WTC11 (cell line): ENCODE data around the gene EBF3. TPM values are rescaled to one million over a fixed set of nuclear protein-coding genes. Genes with fewer than 3 reads are reported as not detected.

Experiments used
- ATAC-seq: fragments of 200-7000 bp; cut with Tn5 transposase; 2 replicates; pipeline ENCODE4 v1.10.0; 2021; ENCODE audit warnings: mild to moderate bottlenecking, moderate library complexity
- CTCF ChIA-PET: fragments of 300-600 bp; sonication (Branson Sonifier 250); formaldehyde crosslinking; loops from one replicate; lab custom pipeline; 2021; ENCODE audit warnings: antibody characterized with exemption; lab: Charles Lee
- POLR2A ChIA-PET: fragments of 350-600 bp; sonication (Branson Sonifier 250); formaldehyde crosslinking; loops from one replicate; lab custom pipeline; 2021; ENCODE audit warnings: antibody characterized with exemption; lab: Charles Lee
- DNase-seq: peaks from one replicate; pipeline ENCODE4 v3.0.0; 2021; ENCODE audit warnings: low spot score
- H3K27ac Mint-ChIP-seq: 2 replicates; pipeline ENCODE4 v1.8.0; 2021; ENCODE audit warnings: mixed read lengths
- H3K27me3 Mint-ChIP-seq: 2 replicates; pipeline ENCODE4 v1.8.0; 2021; ENCODE audit warnings: low read depth, mild to moderate bottlenecking, moderate library complexity, mixed read lengths
- H3K36me3 Mint-ChIP-seq: 2 replicates; pipeline ENCODE4 v1.8.0; 2021; ENCODE audit warnings: mixed read lengths
- H3K4me1 Mint-ChIP-seq: 2 replicates; pipeline ENCODE4 v1.8.0; 2022; ENCODE audit warnings: mixed read lengths
- H3K4me3 Mint-ChIP-seq: 2 replicates; pipeline ENCODE4 v1.8.0; 2021; ENCODE audit warnings: mild to moderate bottlenecking, moderate library complexity, mixed read lengths
- H3K9me3 Mint-ChIP-seq: 2 replicates; pipeline ENCODE4 v1.8.0; 2021; ENCODE audit warnings: mixed read lengths
- EMX1 ChIP-seq: fragments of 250-450 bp; sonication (Bioruptor Pico); IDR thresholded peaks from 2 replicates; pipeline ENCODE4 v1.8.0; 2021; ENCODE audit warnings: mild to moderate bottlenecking
- ETV6 ChIP-seq: sonication (generic); formaldehyde crosslinking; IDR thresholded peaks from 2 replicates; pipeline ENCODE4 v1.8.1; 2022; ENCODE audit warnings: mild to moderate bottlenecking, missing genetic modification reagents
- FOXP1 ChIP-seq: sonication (generic); formaldehyde crosslinking; IDR thresholded peaks from 2 replicates; pipeline ENCODE4 v1.8.0; 2022; ENCODE audit warnings: missing genetic modification reagents, mild to moderate bottlenecking, moderate library complexity, borderline replicate concordance
- HMGA2 ChIP-seq: fragments of 250-450 bp; sonication (Bioruptor Pico); IDR thresholded peaks from 2 replicates; pipeline ENCODE4 v1.4.0; 2021; ENCODE audit warnings: mild to moderate bottlenecking, moderate library complexity
- JAZF1 ChIP-seq: fragments of 250-450 bp; sonication (Bioruptor Pico); IDR thresholded peaks from 2 replicates; pipeline ENCODE4 v1.9.0; 2021; ENCODE audit warnings: moderate library complexity, mild to moderate bottlenecking, inconsistent platforms
- JUN ChIP-seq: sonication (generic); formaldehyde crosslinking; IDR thresholded peaks from 2 replicates; pipeline ENCODE4 v1.8.0; 2023; ENCODE audit warnings: mild to moderate bottlenecking, missing genetic modification reagents
- NFYB ChIP-seq: sonication (generic); formaldehyde crosslinking; conservative IDR thresholded peaks from 2 replicates; pipeline ENCODE4 v1.8.0; 2022; ENCODE audit warnings: low read depth, missing genetic modification reagents
- NR3C1 ChIP-seq: sonication (generic); formaldehyde crosslinking; conservative IDR thresholded peaks from 2 replicates; pipeline ENCODE4 v1.8.1; 2023; ENCODE audit warnings: low read depth, mild to moderate bottlenecking, missing genetic modification reagents
- OVOL2 ChIP-seq: fragments of 250-450 bp; sonication (Bioruptor Pico); IDR thresholded peaks from 2 replicates; pipeline ENCODE4 v1.9.0; 2021; ENCODE audit warnings: mild to moderate bottlenecking, borderline replicate concordance
- ZNF263 ChIP-seq: sonication (generic); formaldehyde crosslinking; IDR thresholded peaks from 2 replicates; pipeline ENCODE4 v1.8.1; 2022; ENCODE audit warnings: low read depth, mild to moderate bottlenecking, moderate library complexity, missing genetic modification reagents
- ZNF416 ChIP-seq: fragments of 250-450 bp; sonication (Bioruptor Pico); IDR thresholded peaks from 2 replicates; pipeline ENCODE4 v1.9.0; 2021; ENCODE audit warnings: mild to moderate bottlenecking, inconsistent platforms
- total RNA-seq: library from RNA; stranded (reverse); gene quantifications from 3 replicates; pipeline ENCODE4 v1.2.3, GENCODE V29; 2021
- TF ChIP-seq, protein P1 (sequence below): fragments of 250-450 bp; sonication (Bioruptor Pico); IDR thresholded peaks from 2 replicates; pipeline ENCODE4 v1.9.0; 2021; ENCODE audit warnings: mild to moderate bottlenecking
- TF ChIP-seq, protein P2 (sequence below): sonication (generic); formaldehyde crosslinking; IDR thresholded peaks from 2 replicates; pipeline ENCODE4 v1.8.1; 2023; ENCODE audit warnings: mild to moderate bottlenecking, moderate library complexity, missing genetic modification reagents
- TF ChIP-seq, protein P3 (sequence below): fragments of 250-450 bp; sonication (Bioruptor Pico); IDR thresholded peaks from 2 replicates; pipeline ENCODE4 v1.8.0; 2021; ENCODE audit warnings: mild to moderate bottlenecking
- TF ChIP-seq, protein P4 (sequence below): sonication (generic); formaldehyde crosslinking; IDR thresholded peaks from 2 replicates; pipeline ENCODE4 v1.8.1; 2023; ENCODE audit warnings: mild to moderate bottlenecking, missing genetic modification reagents
- TF ChIP-seq, protein P5 (sequence below): fragments of 250-450 bp; sonication (Bioruptor Pico); IDR thresholded peaks from 2 replicates; pipeline ENCODE4 v1.9.0; 2021; ENCODE audit warnings: moderate library complexity, mild to moderate bottlenecking, inconsistent platforms, borderline replicate concordance
- TF ChIP-seq, protein P6 (sequence below): sonication (generic); formaldehyde crosslinking; IDR thresholded peaks from 2 replicates; pipeline ENCODE4 v1.8.0; 2022; ENCODE audit warnings: mild to moderate bottlenecking, missing genetic modification reagents
- TF ChIP-seq, protein P7 (sequence below): sonication (generic); formaldehyde crosslinking; IDR thresholded peaks from 2 replicates; pipeline ENCODE4 v1.8.0; 2022; ENCODE audit warnings: mild to moderate bottlenecking, missing genetic modification reagents
- TF ChIP-seq, protein P8 (sequence below): sonication (generic); formaldehyde crosslinking; IDR thresholded peaks from 2 replicates; pipeline ENCODE4 v1.8.1; 2022; ENCODE audit warnings: missing genetic modification reagents, borderline replicate concordance

EBF3 gene
- total RNA-seq, 1 experiment from 2014 or later = 1.2 TPM

DNA sequence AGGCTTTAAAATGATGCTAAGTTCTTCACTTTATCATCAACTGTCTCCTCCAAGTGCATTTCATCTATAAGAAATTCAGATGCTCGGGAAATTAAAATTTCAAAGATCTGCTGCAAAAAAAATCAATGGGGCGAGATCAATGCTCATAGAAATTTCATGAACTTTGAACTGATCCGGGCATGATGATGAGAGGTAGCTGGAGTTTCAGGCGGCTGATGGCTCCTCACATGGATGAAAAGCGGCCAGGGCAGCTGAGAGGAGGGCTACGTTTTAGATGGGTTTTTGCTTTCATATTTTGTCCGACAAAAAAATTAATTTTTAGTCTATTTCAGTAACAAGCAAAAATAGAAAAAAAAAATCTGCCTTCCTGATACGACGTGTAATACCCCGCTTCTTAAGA, 109.9 kb downstream of the EBF3 start:
- ChIA-PET CTCF (interaction anchor here (0.7 to 2.4 kb wide), 6 partner anchors 8 to 191 kb away, joined by 3 to 14 read pairs (median 4); no protein-coding TSS in a partner anchor), POLR2A (no interaction called here)
- Mint-ChIP-seq H3K9me3 (peaks cover 10% of the 10 kb centered on the region), H3K27ac (no peak overlapping the region), H3K27me3 (no peaks in the 10 kb centered on the region), H3K4me3 (no peak overlapping the region), H3K4me1 (peaks cover 11% of the 10 kb centered on the region), H3K36me3 (peaks cover 9% of the 10 kb centered on the region; the same call in 1 of the 2 replicates)
- no peak for TF ChIP-seq EMX1 (CRISPR knock-in tag)
- no peak for TF ChIP-seq ZNF263 (CRISPR knock-in tag)
- TF ChIP-seq, protein P1, sequence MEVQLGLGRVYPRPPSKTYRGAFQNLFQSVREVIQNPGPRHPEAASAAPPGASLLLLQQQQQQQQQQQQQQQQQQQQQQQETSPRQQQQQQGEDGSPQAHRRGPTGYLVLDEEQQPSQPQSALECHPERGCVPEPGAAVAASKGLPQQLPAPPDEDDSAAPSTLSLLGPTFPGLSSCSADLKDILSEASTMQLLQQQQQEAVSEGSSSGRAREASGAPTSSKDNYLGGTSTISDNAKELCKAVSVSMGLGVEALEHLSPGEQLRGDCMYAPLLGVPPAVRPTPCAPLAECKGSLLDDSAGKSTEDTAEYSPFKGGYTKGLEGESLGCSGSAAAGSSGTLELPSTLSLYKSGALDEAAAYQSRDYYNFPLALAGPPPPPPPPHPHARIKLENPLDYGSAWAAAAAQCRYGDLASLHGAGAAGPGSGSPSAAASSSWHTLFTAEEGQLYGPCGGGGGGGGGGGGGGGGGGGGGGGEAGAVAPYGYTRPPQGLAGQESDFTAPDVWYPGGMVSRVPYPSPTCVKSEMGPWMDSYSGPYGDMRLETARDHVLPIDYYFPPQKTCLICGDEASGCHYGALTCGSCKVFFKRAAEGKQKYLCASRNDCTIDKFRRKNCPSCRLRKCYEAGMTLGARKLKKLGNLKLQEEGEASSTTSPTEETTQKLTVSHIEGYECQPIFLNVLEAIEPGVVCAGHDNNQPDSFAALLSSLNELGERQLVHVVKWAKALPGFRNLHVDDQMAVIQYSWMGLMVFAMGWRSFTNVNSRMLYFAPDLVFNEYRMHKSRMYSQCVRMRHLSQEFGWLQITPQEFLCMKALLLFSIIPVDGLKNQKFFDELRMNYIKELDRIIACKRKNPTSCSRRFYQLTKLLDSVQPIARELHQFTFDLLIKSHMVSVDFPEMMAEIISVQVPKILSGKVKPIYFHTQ = no peak
- no peak for TF ChIP-seq HMGA2 (CRISPR knock-in tag)
- no peak for TF ChIP-seq NR3C1 (CRISPR knock-in tag)
- no peak for TF ChIP-seq FOXP1 (CRISPR knock-in tag)
- TF ChIP-seq, protein P2, sequence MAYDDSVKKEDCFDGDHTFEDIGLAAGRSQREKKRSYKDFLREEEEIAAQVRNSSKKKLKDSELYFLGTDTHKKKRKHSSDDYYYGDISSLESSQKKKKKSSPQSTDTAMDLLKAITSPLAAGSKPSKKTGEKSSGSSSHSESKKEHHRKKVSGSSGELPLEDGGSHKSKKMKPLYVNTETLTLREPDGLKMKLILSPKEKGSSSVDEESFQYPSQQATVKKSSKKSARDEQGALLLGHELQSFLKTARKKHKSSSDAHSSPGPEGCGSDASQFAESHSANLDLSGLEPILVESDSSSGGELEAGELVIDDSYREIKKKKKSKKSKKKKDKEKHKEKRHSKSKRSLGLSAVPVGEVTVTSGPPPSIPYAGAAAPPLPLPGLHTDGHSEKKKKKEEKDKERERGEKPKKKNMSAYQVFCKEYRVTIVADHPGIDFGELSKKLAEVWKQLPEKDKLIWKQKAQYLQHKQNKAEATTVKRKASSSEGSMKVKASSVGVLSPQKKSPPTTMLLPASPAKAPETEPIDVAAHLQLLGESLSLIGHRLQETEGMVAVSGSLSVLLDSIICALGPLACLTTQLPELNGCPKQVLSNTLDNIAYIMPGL (CRISPR knock-in tag) = no peak
- no peak for TF ChIP-seq OVOL2 (CRISPR knock-in tag)
- TF ChIP-seq, protein P3, sequence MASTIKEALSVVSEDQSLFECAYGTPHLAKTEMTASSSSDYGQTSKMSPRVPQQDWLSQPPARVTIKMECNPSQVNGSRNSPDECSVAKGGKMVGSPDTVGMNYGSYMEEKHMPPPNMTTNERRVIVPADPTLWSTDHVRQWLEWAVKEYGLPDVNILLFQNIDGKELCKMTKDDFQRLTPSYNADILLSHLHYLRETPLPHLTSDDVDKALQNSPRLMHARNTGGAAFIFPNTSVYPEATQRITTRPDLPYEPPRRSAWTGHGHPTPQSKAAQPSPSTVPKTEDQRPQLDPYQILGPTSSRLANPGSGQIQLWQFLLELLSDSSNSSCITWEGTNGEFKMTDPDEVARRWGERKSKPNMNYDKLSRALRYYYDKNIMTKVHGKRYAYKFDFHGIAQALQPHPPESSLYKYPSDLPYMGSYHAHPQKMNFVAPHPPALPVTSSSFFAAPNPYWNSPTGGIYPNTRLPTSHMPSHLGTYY (CRISPR knock-in tag) = no peak
- TF ChIP-seq, protein P4, sequence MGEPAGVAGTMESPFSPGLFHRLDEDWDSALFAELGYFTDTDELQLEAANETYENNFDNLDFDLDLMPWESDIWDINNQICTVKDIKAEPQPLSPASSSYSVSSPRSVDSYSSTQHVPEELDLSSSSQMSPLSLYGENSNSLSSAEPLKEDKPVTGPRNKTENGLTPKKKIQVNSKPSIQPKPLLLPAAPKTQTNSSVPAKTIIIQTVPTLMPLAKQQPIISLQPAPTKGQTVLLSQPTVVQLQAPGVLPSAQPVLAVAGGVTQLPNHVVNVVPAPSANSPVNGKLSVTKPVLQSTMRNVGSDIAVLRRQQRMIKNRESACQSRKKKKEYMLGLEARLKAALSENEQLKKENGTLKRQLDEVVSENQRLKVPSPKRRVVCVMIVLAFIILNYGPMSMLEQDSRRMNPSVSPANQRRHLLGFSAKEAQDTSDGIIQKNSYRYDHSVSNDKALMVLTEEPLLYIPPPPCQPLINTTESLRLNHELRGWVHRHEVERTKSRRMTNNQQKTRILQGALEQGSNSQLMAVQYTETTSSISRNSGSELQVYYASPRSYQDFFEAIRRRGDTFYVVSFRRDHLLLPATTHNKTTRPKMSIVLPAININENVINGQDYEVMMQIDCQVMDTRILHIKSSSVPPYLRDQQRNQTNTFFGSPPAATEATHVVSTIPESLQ (CRISPR knock-in tag) = no peak
- TF ChIP-seq, protein P5, sequence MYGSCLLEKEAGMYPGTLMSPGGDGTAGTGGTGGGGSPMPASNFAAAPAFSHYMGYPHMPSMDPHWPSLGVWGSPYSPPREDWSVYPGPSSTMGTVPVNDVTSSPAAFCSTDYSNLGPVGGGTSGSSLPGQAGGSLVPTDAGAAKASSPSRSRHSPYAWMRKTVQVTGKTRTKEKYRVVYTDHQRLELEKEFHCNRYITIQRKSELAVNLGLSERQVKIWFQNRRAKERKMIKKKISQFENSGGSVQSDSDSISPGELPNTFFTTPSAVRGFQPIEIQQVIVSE (CRISPR knock-in tag) = no peak
- TF ChIP-seq JUN (CRISPR knock-in tag) = no peak
- no peak for TF ChIP-seq NFYB (CRISPR knock-in tag)
- no peak for TF ChIP-seq ZNF416
- no peak for TF ChIP-seq JAZF1 (CRISPR knock-in tag)
- no peak for TF ChIP-seq ETV6 (CRISPR knock-in tag)
- TF ChIP-seq, protein P6, sequence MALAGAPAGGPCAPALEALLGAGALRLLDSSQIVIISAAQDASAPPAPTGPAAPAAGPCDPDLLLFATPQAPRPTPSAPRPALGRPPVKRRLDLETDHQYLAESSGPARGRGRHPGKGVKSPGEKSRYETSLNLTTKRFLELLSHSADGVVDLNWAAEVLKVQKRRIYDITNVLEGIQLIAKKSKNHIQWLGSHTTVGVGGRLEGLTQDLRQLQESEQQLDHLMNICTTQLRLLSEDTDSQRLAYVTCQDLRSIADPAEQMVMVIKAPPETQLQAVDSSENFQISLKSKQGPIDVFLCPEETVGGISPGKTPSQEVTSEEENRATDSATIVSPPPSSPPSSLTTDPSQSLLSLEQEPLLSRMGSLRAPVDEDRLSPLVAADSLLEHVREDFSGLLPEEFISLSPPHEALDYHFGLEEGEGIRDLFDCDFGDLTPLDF (CRISPR knock-in tag) = no peak
- TF ChIP-seq, protein P7, sequence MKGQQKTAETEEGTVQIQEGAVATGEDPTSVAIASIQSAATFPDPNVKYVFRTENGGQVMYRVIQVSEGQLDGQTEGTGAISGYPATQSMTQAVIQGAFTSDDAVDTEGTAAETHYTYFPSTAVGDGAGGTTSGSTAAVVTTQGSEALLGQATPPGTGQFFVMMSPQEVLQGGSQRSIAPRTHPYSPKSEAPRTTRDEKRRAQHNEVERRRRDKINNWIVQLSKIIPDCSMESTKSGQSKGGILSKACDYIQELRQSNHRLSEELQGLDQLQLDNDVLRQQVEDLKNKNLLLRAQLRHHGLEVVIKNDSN (CRISPR knock-in tag) = no peak
- TF ChIP-seq, protein P8, sequence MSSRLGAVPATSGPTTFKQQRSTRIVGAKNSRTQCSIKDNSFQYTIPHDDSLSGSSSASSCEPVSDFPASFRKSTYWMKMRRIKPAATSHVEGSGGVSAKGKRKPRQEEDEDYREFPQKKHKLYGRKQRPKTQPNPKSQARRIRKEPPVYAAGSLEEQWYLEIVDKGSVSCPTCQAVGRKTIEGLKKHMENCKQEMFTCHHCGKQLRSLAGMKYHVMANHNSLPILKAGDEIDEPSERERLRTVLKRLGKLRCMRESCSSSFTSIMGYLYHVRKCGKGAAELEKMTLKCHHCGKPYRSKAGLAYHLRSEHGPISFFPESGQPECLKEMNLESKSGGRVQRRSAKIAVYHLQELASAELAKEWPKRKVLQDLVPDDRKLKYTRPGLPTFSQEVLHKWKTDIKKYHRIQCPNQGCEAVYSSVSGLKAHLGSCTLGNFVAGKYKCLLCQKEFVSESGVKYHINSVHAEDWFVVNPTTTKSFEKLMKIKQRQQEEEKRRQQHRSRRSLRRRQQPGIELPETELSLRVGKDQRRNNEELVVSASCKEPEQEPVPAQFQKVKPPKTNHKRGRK (CRISPR knock-in tag) = no peak
- ATAC-seq (no peak), DNase-seq (no peak)
